ENCODE data around the gene RHBDF2.

DNA sequence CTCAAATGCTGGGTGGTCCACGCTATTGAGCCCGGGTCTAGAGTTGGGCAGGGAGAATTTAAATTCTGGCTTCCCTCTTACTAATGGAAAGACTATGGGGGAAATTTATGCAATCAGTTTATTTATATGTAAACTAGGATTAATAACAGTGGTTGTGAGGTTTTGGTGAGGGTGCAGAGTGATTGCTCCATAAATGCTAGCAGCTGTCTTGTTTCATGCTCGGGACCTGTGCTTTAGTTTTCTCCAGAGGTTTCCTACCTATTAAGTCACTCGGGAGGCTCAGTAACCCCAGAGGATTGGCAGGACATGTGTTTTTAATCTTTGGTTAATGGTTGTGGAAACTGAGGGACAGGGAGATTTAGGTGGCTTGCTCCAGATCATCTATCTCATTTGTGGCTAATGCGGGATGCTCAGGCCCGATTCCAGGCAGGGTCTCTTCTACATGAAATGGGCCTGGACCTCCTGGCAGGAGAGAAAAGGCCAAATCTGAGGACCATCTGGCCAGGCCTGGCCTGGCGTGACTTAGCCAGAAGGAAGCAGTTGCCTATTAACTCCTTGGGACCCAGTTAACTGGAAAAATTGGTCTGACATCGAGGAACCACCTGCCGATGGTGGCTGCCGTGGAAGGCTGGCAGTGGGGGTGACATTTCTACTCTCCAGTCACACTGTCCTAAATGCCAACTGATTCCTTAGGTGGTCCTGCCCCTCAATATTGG is 40.7 kb upstream of the RHBDF2 start:
- TF ChIP-seq, protein P1, sequence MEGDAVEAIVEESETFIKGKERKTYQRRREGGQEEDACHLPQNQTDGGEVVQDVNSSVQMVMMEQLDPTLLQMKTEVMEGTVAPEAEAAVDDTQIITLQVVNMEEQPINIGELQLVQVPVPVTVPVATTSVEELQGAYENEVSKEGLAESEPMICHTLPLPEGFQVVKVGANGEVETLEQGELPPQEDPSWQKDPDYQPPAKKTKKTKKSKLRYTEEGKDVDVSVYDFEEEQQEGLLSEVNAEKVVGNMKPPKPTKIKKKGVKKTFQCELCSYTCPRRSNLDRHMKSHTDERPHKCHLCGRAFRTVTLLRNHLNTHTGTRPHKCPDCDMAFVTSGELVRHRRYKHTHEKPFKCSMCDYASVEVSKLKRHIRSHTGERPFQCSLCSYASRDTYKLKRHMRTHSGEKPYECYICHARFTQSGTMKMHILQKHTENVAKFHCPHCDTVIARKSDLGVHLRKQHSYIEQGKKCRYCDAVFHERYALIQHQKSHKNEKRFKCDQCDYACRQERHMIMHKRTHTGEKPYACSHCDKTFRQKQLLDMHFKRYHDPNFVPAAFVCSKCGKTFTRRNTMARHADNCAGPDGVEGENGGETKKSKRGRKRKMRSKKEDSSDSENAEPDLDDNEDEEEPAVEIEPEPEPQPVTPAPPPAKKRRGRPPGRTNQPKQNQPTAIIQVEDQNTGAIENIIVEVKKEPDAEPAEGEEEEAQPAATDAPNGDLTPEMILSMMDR (IDR thresholded peaks at IDR 0.05): no peak
- TF ChIP-seq EP300 (IDR thresholded peaks at IDR 0.05; ENCODE audit: low read depth): no peak
